Astrocyte of the spinal cord (primary cell): ENCODE measurements around the gene MRPL24.

Experiments
- DNase-seq: peaks from one replicate; pipeline ENCODE4 v3.0.0; 2011; ENCODE audit warnings: low read depth, low spot score
- H3K4me3 ChIP-seq: 2 replicates; pipeline ENCODE4 v1.5.1; 2011; ENCODE audit warnings: low read depth, mild to moderate bottlenecking, low read length, moderate library complexity
- in situ Hi-C: cut with HindIII; loops from 2 replicates; pipeline ENCODE4 v1.10.0; 2017; ENCODE audit warnings: low sequenced_read_pairs
- TF ChIP-seq, protein P1 (sequence below): IDR thresholded peaks from 2 replicates; pipeline ENCODE4 v1.5.1; 2012; ENCODE audit warnings: low read depth, mild to moderate bottlenecking, low read length, inconsistent platforms

Gene MRPL24

GRCh38 chr1:156752843-156753482 is 12.1 kb upstream of the MRPL24 start:
- in situ Hi-C loops = no loop called here
- H3K4me3 ChIP-seq = peak overlapping the region; percentile 83
- TF ChIP-seq, protein P1, sequence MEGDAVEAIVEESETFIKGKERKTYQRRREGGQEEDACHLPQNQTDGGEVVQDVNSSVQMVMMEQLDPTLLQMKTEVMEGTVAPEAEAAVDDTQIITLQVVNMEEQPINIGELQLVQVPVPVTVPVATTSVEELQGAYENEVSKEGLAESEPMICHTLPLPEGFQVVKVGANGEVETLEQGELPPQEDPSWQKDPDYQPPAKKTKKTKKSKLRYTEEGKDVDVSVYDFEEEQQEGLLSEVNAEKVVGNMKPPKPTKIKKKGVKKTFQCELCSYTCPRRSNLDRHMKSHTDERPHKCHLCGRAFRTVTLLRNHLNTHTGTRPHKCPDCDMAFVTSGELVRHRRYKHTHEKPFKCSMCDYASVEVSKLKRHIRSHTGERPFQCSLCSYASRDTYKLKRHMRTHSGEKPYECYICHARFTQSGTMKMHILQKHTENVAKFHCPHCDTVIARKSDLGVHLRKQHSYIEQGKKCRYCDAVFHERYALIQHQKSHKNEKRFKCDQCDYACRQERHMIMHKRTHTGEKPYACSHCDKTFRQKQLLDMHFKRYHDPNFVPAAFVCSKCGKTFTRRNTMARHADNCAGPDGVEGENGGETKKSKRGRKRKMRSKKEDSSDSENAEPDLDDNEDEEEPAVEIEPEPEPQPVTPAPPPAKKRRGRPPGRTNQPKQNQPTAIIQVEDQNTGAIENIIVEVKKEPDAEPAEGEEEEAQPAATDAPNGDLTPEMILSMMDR = no peak
- no peak for DNase-seq

DNA sequence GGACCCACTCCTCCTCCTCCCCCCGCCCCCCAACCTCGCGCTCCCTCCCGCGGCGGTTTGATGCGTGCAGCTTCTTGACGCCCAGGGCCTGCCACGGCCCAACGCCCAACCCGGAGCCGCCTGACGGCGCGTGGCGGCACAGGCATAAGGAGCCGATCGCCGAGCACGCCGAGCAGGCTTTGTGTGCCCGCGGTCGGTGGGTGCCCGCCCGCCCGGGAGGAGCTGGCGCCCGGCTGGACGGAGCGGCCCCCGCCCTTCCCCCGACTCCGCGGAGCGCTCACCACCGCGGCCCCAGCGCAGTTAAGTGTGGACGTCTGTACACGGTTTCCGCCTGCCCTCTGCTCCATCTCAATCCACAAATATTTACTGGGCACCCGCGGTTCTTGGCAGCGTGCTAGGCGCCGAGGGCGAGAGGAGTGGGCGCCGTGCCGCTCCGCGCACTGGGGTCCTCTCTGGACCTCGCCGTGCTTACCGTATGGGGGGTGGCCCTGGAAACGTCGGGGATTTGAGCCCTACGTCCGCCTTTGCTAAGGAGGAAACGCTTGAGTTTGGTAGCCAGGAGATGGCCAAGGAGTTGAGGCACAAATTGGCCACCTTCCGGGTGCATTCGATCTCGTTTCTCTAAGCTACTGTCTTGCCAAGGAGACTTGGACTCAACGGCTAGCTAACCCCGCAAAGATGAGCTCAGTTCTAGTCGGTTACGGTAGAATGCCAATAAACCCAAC is 11.0 kb upstream of the MRPL24 start:
- TF ChIP-seq, protein P1 = peak; percentile 3
- in situ Hi-C loops = no loop called here
- peak overlapping the region; percentile 83 for H3K4me3 ChIP-seq
- DNase-seq = peak; percentile 98

DNA sequence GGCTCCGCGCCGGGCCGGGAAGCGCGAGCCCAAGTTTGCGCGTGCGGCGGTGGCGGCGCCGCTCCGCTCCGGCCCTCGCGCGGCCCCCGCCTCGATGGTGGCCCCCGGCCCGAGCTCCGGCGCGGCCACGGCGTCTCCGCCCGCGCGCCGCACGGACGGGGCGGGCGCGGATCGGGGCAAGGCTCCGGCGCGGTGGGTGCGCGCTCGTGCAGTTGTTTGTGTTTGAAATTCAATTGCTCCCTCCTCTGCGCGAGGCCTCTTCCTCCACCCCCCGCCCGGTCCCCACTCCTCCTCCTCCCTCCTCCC is 10.5 kb upstream of the MRPL24 start, which contains the start of gene HDGF:
HDGF (minus strand) TSS at position 225 of the 306 bp plus-strand sequence. CDS start 246 bp downstream, outside the sequence.
- TF ChIP-seq, protein P1 = no peak

DNA sequence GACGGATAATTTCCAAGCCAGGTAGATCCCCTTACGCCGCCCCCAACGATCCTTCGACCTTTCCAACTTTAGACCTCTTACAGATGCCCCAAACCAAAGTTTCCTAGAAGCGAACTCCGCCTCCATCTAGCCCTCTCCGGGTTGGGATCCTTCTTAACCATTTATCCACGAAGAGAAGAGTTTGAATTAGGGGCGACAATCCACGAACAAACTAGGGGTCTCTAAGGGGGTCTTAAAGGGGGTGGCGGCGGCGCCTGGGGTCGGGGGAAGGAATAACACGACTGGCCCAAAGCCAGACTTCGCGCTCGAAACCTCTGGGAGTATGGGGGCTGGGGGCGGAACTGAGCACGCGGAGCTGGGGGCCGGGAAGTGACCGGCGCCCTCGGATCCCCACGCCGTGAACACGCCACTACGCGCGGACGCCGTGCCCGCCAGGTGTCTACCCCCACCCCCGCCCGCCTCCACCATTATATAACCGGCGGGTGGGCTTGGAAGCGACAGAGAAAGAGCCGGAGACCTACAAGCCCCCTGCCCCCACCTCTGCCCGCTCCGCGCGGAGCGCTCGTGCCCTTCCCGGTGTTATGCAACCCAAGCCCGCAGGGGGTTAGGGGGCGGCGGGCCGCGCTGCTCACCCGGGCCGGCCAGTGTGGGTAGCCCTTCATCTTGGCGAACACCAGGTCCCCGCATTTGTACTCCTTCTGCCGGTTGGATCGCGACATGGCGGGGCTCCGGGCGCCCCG is 10.0 kb upstream of the MRPL24 start:
- peak overlapping the region; percentile 83 for H3K4me3 ChIP-seq
- DNase-seq = no peak
- in situ Hi-C loops = no loop called here
- TF ChIP-seq, protein P1 = no peak

More for the DNA sequence above, 10.5 kb upstream of the MRPL24 start, which contains the start of gene HDGF:
- peak within 1 kb of the TSS; percentile 83 for H3K4me3 ChIP-seq
- in situ Hi-C loops = no loop called here
- no peak for DNase-seq

DNA sequence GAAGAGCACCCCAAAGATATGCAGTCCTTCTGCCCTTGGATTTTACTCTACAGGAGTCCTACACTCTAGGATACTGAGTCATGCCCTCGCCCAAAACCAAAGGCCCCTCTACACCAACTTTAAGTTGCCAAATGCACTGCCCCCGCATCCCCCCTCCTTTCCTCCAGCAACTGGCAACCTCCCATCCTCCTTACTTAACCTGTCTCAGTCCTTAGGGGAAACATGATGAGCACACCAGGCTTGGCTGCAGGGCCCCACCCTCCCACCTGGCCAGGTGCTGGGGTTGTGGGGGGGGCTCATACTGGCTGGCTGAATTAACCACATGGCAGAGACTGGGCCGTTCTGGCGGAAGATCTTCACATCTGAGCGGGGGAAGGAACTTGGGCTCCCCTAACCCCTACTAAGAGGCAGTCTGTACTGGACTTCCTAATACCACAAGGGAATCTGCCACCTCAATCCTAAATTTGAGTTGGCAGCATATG is 9.3 kb upstream of the MRPL24 start:
- TF ChIP-seq, protein P1 = no peak
- in situ Hi-C loops = no loop called here
- DNase-seq = no peak
- H3K4me3 ChIP-seq = peak overlapping the region; percentile 83

- no peak for DNase-seq
- TF ChIP-seq, protein P1 = no peak
- peak overlapping the region; percentile 83 for H3K4me3 ChIP-seq
- in situ Hi-C loops = no loop called here
Measured at GRCh38 chr1:156749419-156750118, 8.7 kb upstream of the MRPL24 start.
